Hepatocyte (in vitro differentiated cells): ENCODE results near the gene TMEM182.

Source experiments
- CTCF ChIP-seq: fragments of 200-600 bp; sonication (generic); IDR thresholded peaks from 2 replicates; pipeline ENCODE4 v1.5.1; 2016; ENCODE audit warnings: antibody characterized with exemption, mild to moderate bottlenecking; ENCODE audit not compliant: poor library complexity
- EZH2 ChIP-seq: fragments of 200-600 bp; sonication (generic); IDR thresholded peaks from 2 replicates; pipeline ENCODE4 v1.6.1; 2016; ENCODE audit warnings: antibody characterized with exemption, mild to moderate bottlenecking, borderline replicate concordance

DNA sequence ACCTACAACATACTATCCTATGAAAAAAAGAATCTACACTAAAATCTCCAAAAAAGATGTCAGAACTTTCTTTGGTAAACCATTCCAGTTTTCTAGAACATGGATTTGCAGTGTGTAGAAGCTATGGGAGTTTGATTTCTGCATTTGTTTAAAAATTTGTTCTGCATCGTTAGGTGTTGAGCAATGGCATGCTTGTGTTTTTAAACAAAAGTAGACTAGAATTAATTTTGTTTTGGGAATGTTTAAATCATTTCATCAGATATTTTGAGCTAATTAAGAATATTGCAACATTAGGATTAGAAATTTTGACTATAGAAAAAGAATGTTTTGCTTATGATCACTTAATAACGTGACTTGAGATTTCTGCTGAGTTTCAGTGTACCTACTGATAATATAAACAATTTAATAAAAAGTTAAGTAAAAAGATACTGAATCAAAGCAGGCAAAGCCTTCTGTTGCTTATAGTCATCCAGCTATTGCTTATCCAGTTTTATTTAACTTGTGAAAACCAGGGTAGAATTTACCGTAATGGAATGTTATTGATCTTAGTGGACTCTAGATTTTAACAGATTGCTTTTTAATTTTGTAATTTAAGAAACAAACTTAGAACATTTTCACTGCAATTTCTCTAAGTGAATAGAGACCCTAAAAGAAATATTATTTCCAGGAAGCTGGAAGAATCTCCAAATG, 7.2 kb upstream of the TMEM182 start:
- TF ChIP-seq EZH2 (no peak), CTCF (no peak)
